ENCODE data around the gene MAP7D2.

DNA sequence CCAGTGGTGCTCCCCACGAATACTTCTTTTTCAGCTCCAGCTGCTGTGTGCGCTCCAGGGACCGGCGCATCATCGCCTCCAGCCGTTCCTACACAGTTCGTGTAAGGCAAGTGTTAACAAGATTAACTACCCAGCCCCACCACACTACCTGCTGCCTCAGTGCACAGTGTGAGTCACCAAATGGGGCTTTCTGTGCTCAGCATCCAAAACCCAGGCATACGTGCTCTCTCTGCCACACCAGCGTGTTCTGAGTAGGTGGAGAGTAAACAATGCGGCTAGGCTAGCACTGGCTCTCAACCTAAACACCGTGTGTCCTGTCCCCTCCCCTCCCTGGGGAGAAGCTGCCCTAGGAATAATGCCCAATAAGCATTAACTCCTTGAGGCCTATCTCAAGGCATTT is 60.0 kb downstream of the MAP7D2 start:
- TF ChIP-seq, protein P1, sequence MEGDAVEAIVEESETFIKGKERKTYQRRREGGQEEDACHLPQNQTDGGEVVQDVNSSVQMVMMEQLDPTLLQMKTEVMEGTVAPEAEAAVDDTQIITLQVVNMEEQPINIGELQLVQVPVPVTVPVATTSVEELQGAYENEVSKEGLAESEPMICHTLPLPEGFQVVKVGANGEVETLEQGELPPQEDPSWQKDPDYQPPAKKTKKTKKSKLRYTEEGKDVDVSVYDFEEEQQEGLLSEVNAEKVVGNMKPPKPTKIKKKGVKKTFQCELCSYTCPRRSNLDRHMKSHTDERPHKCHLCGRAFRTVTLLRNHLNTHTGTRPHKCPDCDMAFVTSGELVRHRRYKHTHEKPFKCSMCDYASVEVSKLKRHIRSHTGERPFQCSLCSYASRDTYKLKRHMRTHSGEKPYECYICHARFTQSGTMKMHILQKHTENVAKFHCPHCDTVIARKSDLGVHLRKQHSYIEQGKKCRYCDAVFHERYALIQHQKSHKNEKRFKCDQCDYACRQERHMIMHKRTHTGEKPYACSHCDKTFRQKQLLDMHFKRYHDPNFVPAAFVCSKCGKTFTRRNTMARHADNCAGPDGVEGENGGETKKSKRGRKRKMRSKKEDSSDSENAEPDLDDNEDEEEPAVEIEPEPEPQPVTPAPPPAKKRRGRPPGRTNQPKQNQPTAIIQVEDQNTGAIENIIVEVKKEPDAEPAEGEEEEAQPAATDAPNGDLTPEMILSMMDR (IDR thresholded peaks at IDR 0.05) = no peak
- TF ChIP-seq POLR2A (IDR thresholded peaks at IDR 0.05) (no peak), EP300 (IDR thresholded peaks at IDR 0.05; ENCODE audit: low read depth) (no peak), POLR2AphosphoS5 (IDR thresholded peaks at IDR 0.05) (no peak)

Measured in transverse colon (tissue), 4 donors.